Activated CD8-positive, alpha-beta memory T cell treated with anti-CD3 and anti-CD28 coated beads, Interleukin-2, amount 50 U/mL, for 1 hour (primary cell): Measurements from ENCODE around the gene IFNL4.
"Not testable (repeated sequence)": the region's sequence is repeated elsewhere in the genome, so short reads cannot be mapped to it uniquely, and the experiment has no call there.

Source experiments
- DNase-seq: peaks from one replicate; pipeline ENCODE4 v3.0.0-alpha.2; 2020; ENCODE audit errors: extremely low read depth

IFNL4 gene

GRCh38 chr19:39223703-39224279 is 24.9 kb downstream of the IFNL4 start:
- no peak for DNase-seq

- DNase-seq, result not testable (repeated sequence)
Observed at GRCh38 chr19:39219108-39219507, 29.5 kb downstream of the IFNL4 start.

- no peak for DNase-seq
Observed at GRCh38 chr19:39218230-39219007, 30.2 kb downstream of the IFNL4 start.

GRCh38 chr19:39217094-39217493 is 31.6 kb downstream of the IFNL4 start:
- no peak for DNase-seq

GRCh38 chr19:39215323-39215722 is 33.3 kb downstream of the IFNL4 start:
- not testable (repeated sequence) for DNase-seq

GRCh38 chr19:39212375-39212742 is 36.3 kb downstream of the IFNL4 start:
- no peak for DNase-seq

- DNase-seq, result no peak
Observed at GRCh38 chr19:39211731-39212374, 36.8 kb downstream of the IFNL4 start.

GRCh38 chr19:39209196-39209595 is 39.5 kb downstream of the IFNL4 start:
- no peak for DNase-seq

- DNase-seq, result no peak
Observed at GRCh38 chr19:39208175-39208795, 40.4 kb downstream of the IFNL4 start.

- DNase-seq, result no peak
Observed at GRCh38 chr19:39207293-39207836, 41.3 kb downstream of the IFNL4 start.

GRCh38 chr19:39206122-39206521 is 42.5 kb downstream of the IFNL4 start:
- no peak for DNase-seq

GRCh38 chr19:39205449-39205764 is 43.2 kb downstream of the IFNL4 start:
- DNase-seq, result no peak

GRCh38 chr19:39203372-39204341 is 45.0 kb downstream of the IFNL4 start, which contains the start of gene SYCN:
Gene SYCN, minus strand, starts transcription at chr19:39204263. Its CDS starts 9 bp downstream, at chr19:39204254.
- DNase-seq, result no peak

- no peak for DNase-seq
Observed at GRCh38 chr19:39202998-39203355, 45.7 kb downstream of the IFNL4 start.

- DNase-seq, result no peak
Observed at GRCh38 chr19:39200803-39201115, 47.9 kb downstream of the IFNL4 start.

GRCh38 chr19:39200066-39200802 is 48.4 kb downstream of the IFNL4 start:
- DNase-seq, result no peak

GRCh38 chr19:39199025-39199424 is 49.6 kb downstream of the IFNL4 start:
- DNase-seq, result no peak

GRCh38 chr19:39197808-39198207 is 50.8 kb downstream of the IFNL4 start:
- no peak for DNase-seq

GRCh38 chr19:39196860-39197562 is 51.6 kb downstream of the IFNL4 start, which contains the start of gene NCCRP1:
Gene NCCRP1, plus strand, starts transcription at chr19:39196964. Its CDS starts 19 bp downstream, at chr19:39196983.
- DNase-seq, result no peak

GRCh38 chr19:39196320-39196719 is 52.3 kb downstream of the IFNL4 start:
- no peak for DNase-seq
